OCI-LY3 (cell line): ENCODE measurements around the gene RAD51B.

Experiments used
- H2AFZ ChIP-seq: fragments of 200-600, 300-600 bp; shearing (Covaris generic); 2 replicates; pipeline ENCODE4 v1.6.0; 2014; ENCODE audit warnings: antibody characterized with exemption, low read depth, low read length
- H3K27ac ChIP-seq: fragments of 200-600, 300-600 bp; sonication (generic); 2 replicates; pipeline ENCODE4 v1.5.1; 2014; ENCODE audit warnings: mild to moderate bottlenecking, low read length, moderate library complexity, mixed read lengths
- H3K27me3 ChIP-seq: fragments of 200-600, 300-600 bp; sonication (generic); 2 replicates; pipeline ENCODE4 v1.6.1; 2014; ENCODE audit warnings: low read depth, low read length, mixed read lengths
- H3K36me3 ChIP-seq: fragments of 200-600, 300-600 bp; sonication (generic); replicated peaks from 2 replicates; pipeline ENCODE3; 2014; ENCODE audit warnings: low read depth, low read length, mixed read lengths
- H3K4me1 ChIP-seq: fragments of 300-600, 200-600 bp; sonication (generic); 2 replicates; pipeline ENCODE4 v1.6.1; 2014; ENCODE audit warnings: low read length, mixed read lengths
- H3K4me2 ChIP-seq: fragments of 200-600, 300-600 bp; sonication (generic); 2 replicates; pipeline ENCODE4 v1.6.1; 2014; ENCODE audit warnings: low read length, mixed read lengths
- H3K4me3 ChIP-seq: fragments of 300-600, 200-600 bp; sonication (generic); 2 replicates; pipeline ENCODE4 v1.5.1; 2014; ENCODE audit warnings: antibody characterized with exemption, mild to moderate bottlenecking, low read length, moderate library complexity
- H3K79me2 ChIP-seq: fragments of 300-600, 200-600 bp; shearing (Covaris generic); 2 replicates; pipeline ENCODE4 v1.6.1; 2014; ENCODE audit warnings: mild to moderate bottlenecking, low read length, mixed read lengths
- H3K9ac ChIP-seq: fragments of 300-600, 200-600 bp; shearing (Covaris generic); 2 replicates; pipeline ENCODE4 v1.6.0; 2014; ENCODE audit warnings: mild to moderate bottlenecking, low read length, moderate library complexity
- H3K9me3 ChIP-seq: fragments of 200-600, 300-600 bp; shearing (Covaris generic); 2 replicates; pipeline ENCODE4 v1.6.1; 2014; ENCODE audit warnings: low read length, mixed read lengths; ENCODE audit not compliant: insufficient read depth
- H4K20me1 ChIP-seq: fragments of 200-600, 300-600 bp; sonication (generic); 2 replicates; pipeline ENCODE4 v1.6.1; 2016; ENCODE audit warnings: low read length, mixed read lengths; ENCODE audit not compliant: insufficient read depth
- CTCF ChIP-seq: fragments of 200-600, 300-600 bp; sonication (generic); IDR thresholded peaks from 2 replicates; pipeline ENCODE4 v1.5.1; 2014; ENCODE audit warnings: antibody characterized with exemption, low read length, low read depth
- EZH2phosphoT487 ChIP-seq: fragments of 200-600 bp; shearing (Covaris generic); IDR thresholded peaks from 2 replicates; pipeline ENCODE4 v1.6.1; 2018; ENCODE audit warnings: antibody characterized with exemption, mixed run types, low read depth

Gene RAD51B

GRCh38 chr14:68143341-68143841, 323.8 kb downstream of the RAD51B start:
- no peak overlapping the region for H3K27ac ChIP-seq
- no peaks in the 10 kb centered on the region for H3K9me3 ChIP-seq
- TF ChIP-seq EZH2phosphoT487 = no peak
- TF ChIP-seq CTCF = no peak
- no peaks in the 10 kb centered on the region for H4K20me1 ChIP-seq
- H3K9ac ChIP-seq = no peak overlapping the region
- H3K4me1 ChIP-seq = no peaks in the 10 kb centered on the region
- no peaks in the 10 kb centered on the region for H3K79me2 ChIP-seq
- no peak overlapping the region for H2AFZ ChIP-seq
- H3K4me3 ChIP-seq = no peak overlapping the region
- H3K27me3 ChIP-seq = no peaks in the 10 kb centered on the region
- no peaks in the 10 kb centered on the region for H3K36me3 ChIP-seq
- H3K4me2 ChIP-seq = no peak overlapping the region

- no peak overlapping the region for H2AFZ ChIP-seq
- no peaks in the 10 kb centered on the region for H4K20me1 ChIP-seq
- no peaks in the 10 kb centered on the region for H3K4me1 ChIP-seq
- TF ChIP-seq EZH2phosphoT487 (no peak), CTCF (no peak)
- no peak overlapping the region for H3K9ac ChIP-seq
- H3K27me3 ChIP-seq = no peaks in the 10 kb centered on the region
- no peak overlapping the region for H3K4me3 ChIP-seq
- no peak overlapping the region for H3K4me2 ChIP-seq
- no peak overlapping the region for H3K27ac ChIP-seq
- H3K79me2 ChIP-seq = no peaks in the 10 kb centered on the region
- no peaks in the 10 kb centered on the region for H3K9me3 ChIP-seq
- no peaks in the 10 kb centered on the region for H3K36me3 ChIP-seq
Observed at GRCh38 chr14:68144051-68144681, 324.6 kb downstream of the RAD51B start.

GRCh38 chr14:68145036-68145435, 325.5 kb downstream of the RAD51B start:
- Histone ChIP-seq H3K9me3 (no peaks in the 10 kb centered on the region), H3K36me3 (no peaks in the 10 kb centered on the region), H3K27ac (no peak overlapping the region), H2AFZ (no peak overlapping the region), H3K9ac (no peak overlapping the region), H3K4me2 (no peak overlapping the region), H3K4me3 (no peak overlapping the region), H3K27me3 (no peaks in the 10 kb centered on the region), H3K4me1 (no peaks in the 10 kb centered on the region), H4K20me1 (no peaks in the 10 kb centered on the region), H3K79me2 (no peaks in the 10 kb centered on the region)
- TF ChIP-seq EZH2phosphoT487 (no peak), CTCF (no peak)

- no peak overlapping the region for H2AFZ ChIP-seq
Observed at GRCh38 chr14:68145539-68145938, 326.0 kb downstream of the RAD51B start.

More at GRCh38 chr14:68145539-68145938, 326.0 kb downstream of the RAD51B start:
- Histone ChIP-seq H4K20me1 (no peaks in the 10 kb centered on the region), H3K27ac (no peak overlapping the region), H3K79me2 (no peaks in the 10 kb centered on the region), H3K9ac (no peak overlapping the region), H3K9me3 (no peaks in the 10 kb centered on the region), H3K27me3 (no peaks in the 10 kb centered on the region), H3K4me3 (no peak overlapping the region), H3K36me3 (no peaks in the 10 kb centered on the region), H3K4me2 (no peak overlapping the region), H3K4me1 (no peaks in the 10 kb centered on the region)
- no peak for TF ChIP-seq EZH2phosphoT487
- TF ChIP-seq CTCF = no peak
